SK-N-DZ (cell line): ENCODE measurements around the gene PSTPIP2. TPM values are rescaled to one million over a fixed set of nuclear protein-coding genes. Genes with fewer than 3 reads are reported as not detected.
A peak's percentile ranks its signal among the peaks of the same experiment; 100 is the strongest.
"Not testable (repeated sequence)": the region's sequence is repeated elsewhere in the genome, so short reads cannot be mapped to it uniquely, and the experiment has no call there.

Experiments used
- DNase-seq: peaks from one replicate; pipeline ENCODE4 v3.0.0-alpha.2; 2015; ENCODE audit warnings: low spot score
- polyA plus RNA-seq, 2 experiments: library from polyadenylated mRNA; depleted of rRNA; stranded (reverse); fragments of >200 nt; gene quantifications; 2 replicates each; pipeline ENCODE4 v1.2.3, GENCODE V29; 2014

PSTPIP2 gene, protein sequence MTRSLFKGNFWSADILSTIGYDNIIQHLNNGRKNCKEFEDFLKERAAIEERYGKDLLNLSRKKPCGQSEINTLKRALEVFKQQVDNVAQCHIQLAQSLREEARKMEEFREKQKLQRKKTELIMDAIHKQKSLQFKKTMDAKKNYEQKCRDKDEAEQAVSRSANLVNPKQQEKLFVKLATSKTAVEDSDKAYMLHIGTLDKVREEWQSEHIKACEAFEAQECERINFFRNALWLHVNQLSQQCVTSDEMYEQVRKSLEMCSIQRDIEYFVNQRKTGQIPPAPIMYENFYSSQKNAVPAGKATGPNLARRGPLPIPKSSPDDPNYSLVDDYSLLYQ
- polyA plus RNA-seq (2014; cell fraction: cytosol; rRNA removed), result 9.2 TPM in 2 replicates
- polyA plus RNA-seq (2014; cell fraction: nucleus; rRNA removed), result 2.7 and 9.1 TPM in 2 replicates

DNA sequence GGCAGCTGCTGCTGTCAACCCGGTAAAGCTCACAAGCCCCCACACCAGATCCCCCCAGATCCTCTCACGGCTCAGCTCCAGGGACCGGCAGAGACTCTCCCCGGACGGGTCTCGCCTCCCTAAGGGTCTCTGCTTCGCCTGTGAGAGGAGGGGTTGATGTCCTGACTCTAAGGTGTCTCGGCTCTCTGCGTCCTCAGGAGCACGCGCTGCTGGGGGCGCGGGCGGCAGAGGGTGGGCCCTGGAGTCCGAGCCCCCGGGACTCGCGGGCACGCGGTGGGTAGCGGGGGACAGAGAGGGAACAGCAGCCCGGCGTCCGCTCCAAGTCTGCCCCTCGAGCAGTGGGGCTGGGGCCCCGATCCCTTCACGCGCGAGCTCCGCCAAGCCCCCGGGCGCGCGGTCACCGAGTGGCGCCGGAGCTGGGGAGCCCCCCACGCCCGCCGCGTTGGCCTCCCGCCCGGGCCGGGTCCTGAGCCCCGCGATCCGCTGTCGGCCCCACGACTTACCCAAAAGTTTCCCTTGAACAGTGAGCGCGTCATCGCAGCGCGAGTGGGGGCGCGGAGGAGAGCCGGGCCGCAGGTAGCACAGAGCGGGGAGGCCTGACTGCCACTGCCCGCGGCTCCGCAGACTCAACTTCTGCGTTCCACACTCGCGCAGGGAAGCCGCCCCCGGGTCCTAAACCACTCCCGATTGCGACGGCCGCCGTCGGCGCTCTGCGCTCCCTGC lies at the start of gene PSTPIP2:
PSTPIP2 (minus strand) TSS at position 608 of the 723 bp plus-strand sequence; CDS start at position 536, 72 bp downstream.
- DNase-seq, result peak; percentile 45

- DNase-seq, result no peak
These were observed 41.7 kb upstream of the PSTPIP2 start for GRCh38 chr18:46113751-46114150.

- DNase-seq, result no peak
These were observed 38.3 kb upstream of the PSTPIP2 start for GRCh38 chr18:46110406-46110805.

DNA sequence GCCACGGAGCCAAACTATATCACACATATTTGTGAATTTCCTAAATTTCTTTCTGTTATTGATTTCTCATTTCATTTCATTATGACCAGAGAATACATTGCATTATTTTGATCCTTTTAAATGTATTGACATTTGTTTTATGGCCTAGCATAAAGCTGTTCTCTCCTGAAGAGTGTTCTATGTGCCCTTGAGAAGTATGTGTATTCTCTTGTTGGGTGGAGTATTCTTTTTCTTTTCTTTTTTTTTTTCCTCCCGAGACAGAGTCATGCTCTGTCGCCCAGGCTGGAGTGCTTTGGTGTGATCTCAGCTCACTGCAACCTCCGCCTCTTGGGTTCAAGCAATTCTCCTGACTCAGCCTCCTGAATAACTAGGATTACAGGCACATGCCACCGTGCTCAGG lies 37.3 kb upstream of the PSTPIP2 start:
- no peak for DNase-seq

DNA sequence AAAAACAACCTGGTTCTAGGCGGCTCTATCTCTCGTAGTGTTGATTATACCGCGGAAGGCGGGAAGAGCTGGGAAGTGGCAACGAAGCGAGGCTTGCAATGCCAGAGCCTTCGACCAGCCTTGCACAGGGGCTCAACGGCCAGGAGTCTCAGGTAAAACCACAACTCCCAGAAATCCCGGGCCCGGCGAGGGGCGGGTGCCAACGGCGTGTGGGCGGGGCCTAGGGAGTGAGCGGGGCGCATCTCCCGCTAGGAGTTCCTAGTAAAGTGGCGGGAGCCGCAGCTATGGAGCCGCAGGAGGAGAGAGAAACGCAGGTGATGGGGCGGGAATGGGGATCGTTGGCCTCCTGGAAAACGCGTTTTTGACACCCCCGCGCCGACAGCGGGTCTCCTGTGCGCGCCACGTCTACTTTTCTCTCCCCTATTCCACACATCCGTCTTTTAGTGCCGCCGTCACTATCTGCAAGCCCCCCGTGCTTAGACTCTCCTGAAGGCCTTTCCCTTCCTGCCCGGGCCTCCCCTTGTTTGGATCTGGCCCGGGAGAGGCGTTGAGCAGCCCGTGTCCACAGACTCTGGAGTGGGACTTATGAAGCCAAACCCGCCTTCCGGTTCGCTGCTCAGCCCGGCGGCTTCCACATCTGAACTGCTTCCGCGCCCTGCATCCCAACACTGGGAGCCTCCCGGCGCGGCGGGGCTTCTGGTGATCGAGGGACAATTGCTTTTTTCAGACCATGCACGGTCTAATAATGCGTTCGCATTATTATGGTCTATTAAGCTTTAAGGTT lies 32.3 kb upstream of the PSTPIP2 start, which contains the start of gene HAUS1:
HAUS1 (plus strand) TSS at position 258 of the 784 bp plus-strand sequence; CDS start at position 285, 27 bp downstream.
- DNase-seq, result peak; percentile 91

DNA sequence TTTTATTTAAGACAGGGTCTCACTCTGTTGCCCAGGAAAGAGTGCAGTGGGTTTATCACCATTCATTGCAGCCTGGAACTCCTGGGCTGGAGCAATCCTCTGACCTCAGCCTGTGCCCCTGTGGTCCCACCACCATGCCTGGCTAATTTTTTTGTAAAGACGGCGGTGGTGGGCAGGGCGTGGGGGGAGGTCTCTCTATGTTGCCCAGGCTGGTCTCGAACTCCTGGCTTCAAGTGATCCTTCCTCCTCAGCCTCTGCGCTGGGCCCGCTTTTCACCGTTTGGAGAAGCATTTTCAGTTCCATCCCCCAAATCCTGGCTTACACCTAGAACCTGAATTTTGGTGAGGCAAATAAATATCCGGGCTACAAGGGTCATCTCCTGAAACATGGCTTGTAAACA lies 27.4 kb upstream of the PSTPIP2 start:
- no peak for DNase-seq

- no peak for DNase-seq
These were observed 26.5 kb upstream of the PSTPIP2 start for GRCh38 chr18:46098616-46098933.

- DNase-seq, result peak; percentile 82
These were observed 25.9 kb upstream of the PSTPIP2 start, which contains the start of gene ATP5F1A for GRCh38 chr18:46097801-46098615. Gene ATP5F1A, minus strand, starts transcription at chr18:46098296. Its CDS starts 65 bp downstream, at chr18:46098231.

- DNase-seq, result no peak
These were observed 25.4 kb upstream of the PSTPIP2 start for GRCh38 chr18:46097431-46097800.

DNA sequence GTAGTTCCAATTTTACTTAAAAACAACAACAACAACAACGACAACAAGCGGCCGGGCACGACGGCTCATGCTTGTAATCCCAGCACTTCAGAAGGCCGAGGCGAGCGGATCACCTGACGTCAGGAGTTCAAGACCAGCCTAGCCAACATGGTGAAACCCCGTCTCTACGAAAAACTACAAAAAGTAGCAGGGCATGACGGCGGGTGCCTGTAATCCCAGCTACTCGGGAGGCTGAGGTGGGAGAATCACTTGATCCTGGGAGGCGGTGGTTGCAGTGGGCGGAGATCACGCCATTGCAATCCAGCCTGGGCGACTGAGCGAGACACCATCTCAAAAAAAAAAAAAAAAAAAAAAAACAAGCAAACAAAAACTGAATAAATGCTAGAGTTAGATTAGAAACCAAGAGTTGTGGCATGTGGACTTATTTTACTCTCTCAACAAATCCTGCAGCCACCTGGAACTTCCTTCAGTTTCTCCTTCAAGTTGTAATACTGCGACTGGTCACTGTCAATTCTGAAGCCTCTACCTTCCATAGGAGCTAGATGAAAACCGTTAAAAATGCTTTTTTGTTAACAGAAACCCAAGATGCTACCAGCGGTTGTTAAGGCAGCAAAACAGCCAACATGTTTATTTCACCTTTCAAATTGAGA lies 24.7 kb upstream of the PSTPIP2 start:
- DNase-seq, result no peak

DNA sequence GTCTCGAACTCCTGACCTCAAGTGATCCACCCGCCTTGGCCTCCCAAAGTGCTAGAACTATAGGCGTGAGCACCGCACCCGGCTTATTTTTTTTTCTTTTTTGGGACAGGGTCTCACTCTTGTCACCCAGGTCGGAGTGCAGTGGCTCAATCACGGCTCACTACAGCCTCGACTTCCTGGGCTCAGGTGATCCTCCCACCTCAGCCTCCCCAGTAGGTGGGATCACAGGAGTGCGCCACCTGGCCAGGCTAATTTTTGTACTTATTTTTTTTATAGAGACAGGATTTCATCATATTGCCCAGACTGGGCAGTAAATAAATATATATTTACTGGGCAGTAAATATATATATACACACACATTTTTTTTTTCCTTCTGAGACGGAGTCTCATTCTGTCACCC lies 23.5 kb upstream of the PSTPIP2 start:
- no peak for DNase-seq

DNA sequence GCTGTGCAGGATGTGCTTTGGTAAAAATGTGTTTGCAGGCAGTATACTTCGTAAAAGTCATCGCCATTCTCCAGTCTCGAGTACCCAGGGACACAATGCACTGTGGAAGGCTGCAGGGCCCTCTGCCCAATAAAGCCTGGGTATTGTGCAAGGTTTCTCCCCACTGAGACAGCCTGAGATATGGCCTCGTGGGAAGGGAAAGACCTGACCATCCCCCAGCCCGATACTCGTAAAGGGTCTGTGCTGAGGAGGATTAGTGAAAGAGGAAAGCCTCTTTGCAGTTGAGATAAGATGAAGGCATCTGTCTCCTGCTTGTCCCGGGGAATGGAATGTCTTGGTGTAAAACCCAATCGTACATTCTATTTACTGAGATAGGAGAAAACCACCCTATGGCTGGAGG lies 16.4 kb upstream of the PSTPIP2 start:
- DNase-seq, result not testable (repeated sequence)

- DNase-seq, result no peak
These were observed 12.4 kb upstream of the PSTPIP2 start for GRCh38 chr18:46084431-46084830.

DNA sequence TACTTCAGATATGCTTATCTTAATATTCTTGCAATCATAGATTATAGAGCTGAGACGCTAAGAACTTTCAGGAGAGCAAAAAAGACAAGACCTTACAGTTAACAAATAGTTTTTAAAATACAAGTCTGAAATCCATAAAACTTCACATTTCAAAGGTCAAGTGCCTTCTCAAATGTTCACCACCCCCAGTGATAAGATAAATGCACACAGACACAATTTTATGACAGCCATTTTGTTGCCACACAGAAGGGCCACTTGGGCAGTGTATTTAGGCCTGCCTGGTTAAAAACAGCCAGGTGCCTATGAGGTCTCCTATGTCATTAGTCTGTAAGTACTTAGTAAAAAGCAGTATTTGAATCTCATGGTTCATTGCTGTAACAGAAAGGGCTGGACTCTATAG lies 8.1 kb upstream of the PSTPIP2 start:
- DNase-seq, result no peak

DNA sequence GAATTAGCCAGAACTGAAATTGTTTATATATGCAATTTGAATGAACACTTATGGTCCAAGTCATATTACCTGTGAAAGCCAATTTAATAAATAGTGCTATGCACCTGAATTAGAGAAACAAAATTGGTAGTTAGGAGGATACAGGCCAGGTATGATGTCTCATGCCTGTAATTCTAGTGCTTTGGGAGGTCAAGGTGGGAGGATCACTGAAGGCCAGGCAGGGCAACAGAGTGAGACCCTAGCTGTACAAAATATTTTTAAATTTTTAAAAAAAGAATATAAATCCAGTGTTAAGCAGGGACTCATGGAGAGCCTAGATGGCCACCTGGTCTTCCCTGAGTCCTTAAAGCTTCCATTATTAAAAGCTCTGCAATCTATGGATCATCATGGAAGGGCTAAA lies 7.3 kb upstream of the PSTPIP2 start:
- DNase-seq, result no peak

- DNase-seq, result peak; percentile 52
These were observed 1.6 kb upstream of the PSTPIP2 start for GRCh38 chr18:46073474-46074331.

GRCh38 chr18:46072959-46073358 lies 899 bp upstream of the PSTPIP2 start:
- DNase-seq, result no peak

DNA sequence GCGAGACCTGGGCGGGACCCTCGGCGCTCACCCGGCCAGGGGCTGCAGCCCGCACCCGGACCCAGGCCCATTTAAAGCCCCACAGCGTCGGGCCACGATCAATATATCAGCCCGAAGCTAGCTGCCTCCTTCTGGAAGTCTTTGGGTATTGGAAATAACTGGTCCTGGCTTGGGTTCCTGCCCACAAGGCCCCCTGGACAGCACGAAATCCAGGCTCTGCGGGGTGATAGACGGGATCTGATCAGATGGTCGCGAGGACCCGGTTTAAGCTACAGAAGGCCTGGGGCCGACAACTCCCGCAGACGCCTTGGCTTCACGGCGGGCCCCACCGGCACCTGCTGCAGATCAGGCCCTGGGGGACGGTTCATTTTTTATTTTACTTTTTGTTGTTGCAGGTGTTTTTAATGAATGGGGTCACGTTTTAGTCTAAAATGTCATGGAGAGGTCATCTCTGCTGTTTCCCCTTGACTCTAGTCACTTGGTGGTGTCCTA lies 362 bp upstream of the PSTPIP2 start:
- DNase-seq, result no peak
